ENCODE data around the gene COCH.

DNA sequence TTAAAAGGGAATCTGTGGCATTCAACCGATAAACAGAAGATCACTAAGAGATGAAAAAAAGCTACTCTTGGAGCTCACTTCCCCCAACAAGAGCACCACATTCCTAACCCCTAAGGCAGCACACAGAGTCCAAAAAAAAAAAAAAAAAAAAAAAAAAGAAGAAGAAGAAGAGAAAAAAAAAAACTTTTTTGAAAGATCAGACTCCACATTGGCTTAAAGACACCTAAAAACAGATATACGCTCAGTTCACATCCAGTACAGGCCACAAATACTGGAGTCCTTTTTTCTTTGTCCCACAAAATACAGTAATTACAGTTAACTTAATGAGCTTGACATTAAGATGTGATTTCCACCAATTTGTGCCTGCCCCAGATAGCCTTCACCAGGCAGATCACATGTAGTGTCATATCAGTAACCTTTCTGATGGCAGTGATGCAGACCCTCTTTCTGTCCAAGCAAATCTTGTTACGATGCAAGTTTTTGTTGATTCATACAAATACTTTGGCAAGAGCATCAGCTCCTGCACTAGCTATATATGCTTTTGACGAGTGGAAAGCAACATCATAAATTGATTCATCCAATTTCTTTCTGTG, 20.7 kb downstream of the COCH start:
- TF ChIP-seq, protein P1, sequence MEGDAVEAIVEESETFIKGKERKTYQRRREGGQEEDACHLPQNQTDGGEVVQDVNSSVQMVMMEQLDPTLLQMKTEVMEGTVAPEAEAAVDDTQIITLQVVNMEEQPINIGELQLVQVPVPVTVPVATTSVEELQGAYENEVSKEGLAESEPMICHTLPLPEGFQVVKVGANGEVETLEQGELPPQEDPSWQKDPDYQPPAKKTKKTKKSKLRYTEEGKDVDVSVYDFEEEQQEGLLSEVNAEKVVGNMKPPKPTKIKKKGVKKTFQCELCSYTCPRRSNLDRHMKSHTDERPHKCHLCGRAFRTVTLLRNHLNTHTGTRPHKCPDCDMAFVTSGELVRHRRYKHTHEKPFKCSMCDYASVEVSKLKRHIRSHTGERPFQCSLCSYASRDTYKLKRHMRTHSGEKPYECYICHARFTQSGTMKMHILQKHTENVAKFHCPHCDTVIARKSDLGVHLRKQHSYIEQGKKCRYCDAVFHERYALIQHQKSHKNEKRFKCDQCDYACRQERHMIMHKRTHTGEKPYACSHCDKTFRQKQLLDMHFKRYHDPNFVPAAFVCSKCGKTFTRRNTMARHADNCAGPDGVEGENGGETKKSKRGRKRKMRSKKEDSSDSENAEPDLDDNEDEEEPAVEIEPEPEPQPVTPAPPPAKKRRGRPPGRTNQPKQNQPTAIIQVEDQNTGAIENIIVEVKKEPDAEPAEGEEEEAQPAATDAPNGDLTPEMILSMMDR (IDR thresholded peaks at IDR 0.05): no peak
- TF ChIP-seq POLR2A (IDR thresholded peaks at IDR 0.05): no peak

All from body of pancreas (tissue), 4 donors.